Upper lobe of right lung (tissue), 1 donor: ENCODE results near the gene TUBA8. TPM values are rescaled to one million over a fixed set of nuclear protein-coding genes. Genes with fewer than 3 reads are reported as not detected.
"Not testable (repeated sequence)": the region's sequence is repeated elsewhere in the genome, so short reads cannot be mapped to it uniquely, and the experiment has no call there.

Experiments
- ATAC-seq: fragments of 200-7000 bp; cut with Tn5 transposase; one replicate; pipeline ENCODE4 v1.9.1; 2020; ENCODE audit warnings: mild to moderate bottlenecking, moderate library complexity
- DNase-seq: peaks from one replicate; pipeline ENCODE4 v3.0.0-alpha.2; 2020
- H3K27ac ChIP-seq: fragments of 200-600 bp; one replicate; pipeline ENCODE4 v1.8.0; 2022
- H3K27me3 ChIP-seq: fragments of 200-600 bp; one replicate; pipeline ENCODE4 v1.8.0; 2022; ENCODE audit warnings: mild to moderate bottlenecking
- H3K36me3 ChIP-seq: fragments of 200-600 bp; one replicate; pipeline ENCODE4 v1.8.0; 2022
- H3K4me1 ChIP-seq: fragments of 200-600 bp; one replicate; pipeline ENCODE4 v1.8.0; 2022
- H3K4me3 ChIP-seq: fragments of 200-600 bp; one replicate; pipeline ENCODE4 v1.8.0; 2022; ENCODE audit warnings: mild to moderate bottlenecking
- H3K9me3 ChIP-seq: fragments of 200-600 bp; one replicate; pipeline ENCODE4 v1.8.0; 2022
- intact Hi-C: fragments of 100-400 bp; cut with DNase I; formaldehyde crosslinking; loops from one replicate; pipeline ENCODE4 v1.11.0; 2022
- total RNA-seq: library from RNA; stranded (reverse); fragmentation: NEBNext Ultra II Directional; extraction: Animal tissue kit (Norgen Biotek cat#: 25700); gene quantifications from one replicate; pipeline ENCODE4 v1.2.1, GENCODE V29; 2021
- TF ChIP-seq, protein P1 (sequence below): fragments of 200-600 bp; IDR thresholded peaks from one replicate; pipeline ENCODE4 v1.8.0; 2022; ENCODE audit warnings: antibody characterized with exemption
- donor health status: DM: no; HTN: yes; CAD: no; lungs with severe emphysema.

TUBA8 gene
- total RNA-seq, 1 donor from 2014 or later, result 1.7 TPM

DNA sequence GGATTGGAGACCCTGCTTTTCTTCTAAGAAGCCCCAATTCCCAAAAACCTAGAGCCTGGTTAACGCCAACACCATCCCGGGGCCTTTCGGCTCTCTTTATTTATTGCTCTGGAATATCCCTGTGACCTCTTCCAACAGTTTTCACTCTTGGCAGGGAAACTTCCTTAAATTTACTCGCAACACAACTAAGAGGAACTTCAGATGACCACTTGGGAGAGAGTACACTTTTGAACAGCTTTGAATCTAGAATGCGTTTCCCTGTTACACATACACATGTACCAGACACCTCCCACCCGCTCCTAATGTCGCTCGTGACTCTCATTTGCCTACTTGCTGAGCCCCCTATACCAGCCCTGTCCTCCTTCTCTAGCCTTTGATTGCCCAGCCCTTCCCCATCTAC lies 19.4 kb downstream of the TUBA8 start:
- Histone ChIP-seq H3K4me3 (no peak overlapping the region), H3K27me3 (no peaks in the 10 kb centered on the region), H3K36me3 (no peaks in the 10 kb centered on the region), H3K4me1 (no peaks in the 10 kb centered on the region), H3K9me3 (no peaks in the 10 kb centered on the region), H3K27ac (no peak overlapping the region)
- TF ChIP-seq, protein P1, sequence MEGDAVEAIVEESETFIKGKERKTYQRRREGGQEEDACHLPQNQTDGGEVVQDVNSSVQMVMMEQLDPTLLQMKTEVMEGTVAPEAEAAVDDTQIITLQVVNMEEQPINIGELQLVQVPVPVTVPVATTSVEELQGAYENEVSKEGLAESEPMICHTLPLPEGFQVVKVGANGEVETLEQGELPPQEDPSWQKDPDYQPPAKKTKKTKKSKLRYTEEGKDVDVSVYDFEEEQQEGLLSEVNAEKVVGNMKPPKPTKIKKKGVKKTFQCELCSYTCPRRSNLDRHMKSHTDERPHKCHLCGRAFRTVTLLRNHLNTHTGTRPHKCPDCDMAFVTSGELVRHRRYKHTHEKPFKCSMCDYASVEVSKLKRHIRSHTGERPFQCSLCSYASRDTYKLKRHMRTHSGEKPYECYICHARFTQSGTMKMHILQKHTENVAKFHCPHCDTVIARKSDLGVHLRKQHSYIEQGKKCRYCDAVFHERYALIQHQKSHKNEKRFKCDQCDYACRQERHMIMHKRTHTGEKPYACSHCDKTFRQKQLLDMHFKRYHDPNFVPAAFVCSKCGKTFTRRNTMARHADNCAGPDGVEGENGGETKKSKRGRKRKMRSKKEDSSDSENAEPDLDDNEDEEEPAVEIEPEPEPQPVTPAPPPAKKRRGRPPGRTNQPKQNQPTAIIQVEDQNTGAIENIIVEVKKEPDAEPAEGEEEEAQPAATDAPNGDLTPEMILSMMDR, result no peak
- DNase-seq (peak; percentile 7), ATAC-seq (peak; percentile 53)
- intact Hi-C loops, result no loop called here

DNA sequence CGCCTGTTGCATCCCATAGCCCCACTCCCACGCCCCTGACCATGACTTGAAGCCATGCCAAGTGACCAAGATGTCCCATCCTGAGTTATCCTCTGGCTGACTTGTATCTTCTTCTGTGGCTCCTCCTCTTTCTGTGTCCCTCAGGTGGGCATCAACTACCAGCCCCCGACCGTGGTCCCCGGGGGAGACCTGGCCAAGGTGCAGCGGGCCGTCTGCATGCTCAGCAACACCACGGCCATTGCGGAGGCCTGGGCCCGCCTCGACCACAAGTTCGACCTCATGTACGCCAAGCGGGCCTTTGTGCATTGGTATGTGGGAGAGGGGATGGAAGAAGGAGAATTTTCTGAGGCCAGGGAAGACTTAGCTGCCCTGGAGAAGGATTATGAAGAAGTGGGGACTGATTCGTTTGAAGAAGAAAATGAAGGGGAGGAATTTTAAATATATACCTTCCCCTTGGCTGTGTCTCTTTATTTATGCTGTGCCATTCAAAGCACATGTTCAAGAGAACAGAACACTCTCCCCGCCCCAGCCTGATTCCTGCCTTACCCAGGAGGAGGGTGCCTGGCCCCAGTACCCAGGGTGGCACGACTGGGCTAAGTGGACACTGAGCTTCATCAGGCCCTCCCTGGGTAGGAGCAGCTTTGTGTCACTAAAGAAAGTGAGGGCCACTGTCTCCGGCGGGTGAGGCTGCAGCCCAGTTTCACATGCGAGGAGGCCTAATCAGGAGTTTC lies 20.3 kb downstream of the TUBA8 start:
- ATAC-seq, result no peak

DNA sequence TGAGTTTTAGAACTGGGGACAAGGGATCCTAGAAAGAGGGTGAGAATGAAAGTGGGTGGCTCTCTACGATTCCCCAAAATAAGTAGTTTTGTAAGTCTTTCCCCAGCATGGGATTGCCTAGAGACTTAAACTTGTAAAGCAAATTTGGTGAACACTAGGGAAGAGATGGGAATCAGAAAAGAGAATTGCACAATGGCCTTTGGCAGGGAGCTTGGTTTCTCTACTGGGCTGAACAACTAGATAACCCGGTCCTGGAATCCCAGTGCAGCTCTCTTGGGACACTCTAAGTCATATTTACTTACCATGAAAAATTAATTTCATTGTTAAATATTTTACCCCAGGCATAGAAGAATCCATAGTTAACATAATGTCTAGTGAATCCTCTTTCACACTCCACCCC lies 22.8 kb downstream of the TUBA8 start:
- H3K27ac ChIP-seq, result no peak overlapping the region

More for the DNA sequence above, 20.3 kb downstream of the TUBA8 start:
- intact Hi-C loops, result no loop called here
- DNase-seq, result peak; percentile 57
- Histone ChIP-seq H3K27ac (no peak overlapping the region), H3K36me3 (no peaks in the 10 kb centered on the region), H3K9me3 (no peaks in the 10 kb centered on the region), H3K4me1 (no peaks in the 10 kb centered on the region), H3K27me3 (no peaks in the 10 kb centered on the region), H3K4me3 (no peak overlapping the region)
- TF ChIP-seq, protein P1, result no peak

DNA sequence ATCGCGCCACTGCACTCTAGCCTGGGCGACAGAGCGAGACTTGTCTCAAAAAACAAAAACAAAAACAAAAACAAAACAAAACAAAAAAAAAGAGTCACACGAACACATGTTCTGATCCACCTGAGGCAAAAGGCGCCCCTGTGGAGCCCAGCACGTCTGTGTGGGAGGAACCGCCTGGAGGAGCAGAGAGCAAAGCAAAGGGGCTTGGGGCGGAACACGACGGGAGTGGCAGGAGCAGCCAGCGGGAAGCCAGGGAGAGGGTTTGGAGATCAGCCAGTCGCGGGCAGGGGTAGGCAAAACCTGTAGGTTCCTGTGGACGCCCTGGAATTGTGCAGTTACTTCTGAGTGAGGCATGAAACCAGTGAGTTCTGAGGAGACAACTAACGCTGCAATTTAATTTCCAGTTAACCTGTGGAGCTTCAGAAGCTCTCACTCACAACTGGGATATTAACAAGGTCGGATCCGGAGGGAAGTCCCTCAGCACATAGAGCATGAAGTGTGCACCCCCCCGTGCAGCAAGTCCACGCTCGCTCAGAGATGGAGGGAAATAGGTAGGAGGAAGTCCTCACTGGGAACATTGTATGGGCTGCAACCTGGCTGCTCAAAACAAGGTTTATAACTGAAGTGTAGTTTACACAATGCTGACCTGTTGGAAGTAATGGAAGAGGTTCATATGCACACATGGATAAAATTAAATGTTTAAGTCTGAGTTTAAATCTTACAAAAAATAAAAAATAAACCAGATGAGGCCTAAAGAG lies 26.1 kb downstream of the TUBA8 start:
- no peak for ATAC-seq
- H3K4me1 ChIP-seq, result no peaks in the 10 kb centered on the region
- intact Hi-C loops, result no loop called here

More for the DNA sequence above, 22.8 kb downstream of the TUBA8 start:
- no peak overlapping the region for H3K4me3 ChIP-seq
- H3K9me3 ChIP-seq, result no peaks in the 10 kb centered on the region
- H3K4me1 ChIP-seq, result no peaks in the 10 kb centered on the region
- intact Hi-C loops, result no loop called here
- ATAC-seq (no peak), DNase-seq (no peak)
- H3K36me3 ChIP-seq, result no peaks in the 10 kb centered on the region
- TF ChIP-seq, protein P1, result no peak
- no peaks in the 10 kb centered on the region for H3K27me3 ChIP-seq

DNA sequence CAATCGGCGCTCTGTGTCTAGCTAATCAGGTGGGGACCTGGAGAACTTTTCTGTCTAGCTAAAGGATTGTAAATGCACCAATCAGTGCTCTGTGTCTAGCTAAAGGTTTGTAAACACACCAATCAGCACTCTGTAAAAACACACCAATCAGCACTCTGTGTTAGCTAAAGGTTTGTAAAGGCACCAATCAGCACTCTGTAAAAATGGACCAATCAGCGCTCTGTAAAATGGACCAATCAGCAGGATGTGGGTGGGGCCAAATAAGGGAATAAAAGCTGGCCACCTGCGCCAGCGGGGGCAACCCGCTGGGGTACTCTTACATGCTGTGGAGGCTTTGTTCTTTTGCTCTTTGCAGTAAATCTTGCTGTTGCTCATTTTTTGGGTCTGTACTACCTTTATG lies 30.4 kb downstream of the TUBA8 start:
- H3K4me3 ChIP-seq, DNase-seq, ATAC-seq, intact Hi-C loops, H3K27me3 ChIP-seq, H3K36me3 ChIP-seq, H3K27ac ChIP-seq, H3K4me1 ChIP-seq, H3K9me3 ChIP-seq: not testable (repeated sequence)

More for the DNA sequence above, 26.1 kb downstream of the TUBA8 start:
- TF ChIP-seq, protein P1, result no peak
- no peak overlapping the region for H3K27ac ChIP-seq
- peak; percentile 17 for DNase-seq
- H3K9me3 ChIP-seq, result no peaks in the 10 kb centered on the region
- no peak overlapping the region for H3K4me3 ChIP-seq
- H3K27me3 ChIP-seq, result no peaks in the 10 kb centered on the region
- no peaks in the 10 kb centered on the region for H3K36me3 ChIP-seq

DNA sequence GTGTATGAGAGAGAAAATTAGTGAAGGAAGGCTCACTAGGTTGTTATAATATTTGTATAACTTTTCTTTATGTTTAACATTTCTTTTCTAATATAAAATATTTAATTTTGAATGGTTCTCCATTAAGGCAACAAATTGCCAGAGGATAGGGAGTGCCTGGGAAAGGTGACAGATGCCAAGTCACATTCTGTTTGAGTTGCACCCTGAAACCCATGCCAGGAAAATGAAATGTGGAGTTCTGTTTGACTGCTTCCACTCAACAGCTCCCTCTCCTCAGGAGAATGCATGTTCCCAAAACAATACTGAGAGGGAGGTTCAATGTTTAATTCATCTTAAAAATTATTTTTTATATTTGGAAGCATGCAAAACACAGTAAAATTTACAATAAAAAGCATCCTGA lies 33.5 kb downstream of the TUBA8 start:
- Histone ChIP-seq H3K36me3 (no peaks in the 10 kb centered on the region), H3K4me3 (no peak overlapping the region), H3K4me1 (no peaks in the 10 kb centered on the region), H3K9me3 (no peaks in the 10 kb centered on the region), H3K27me3 (no peaks in the 10 kb centered on the region), H3K27ac (no peak overlapping the region)
- intact Hi-C loops, result no loop called here
- no peak for ATAC-seq
- TF ChIP-seq, protein P1, result no peak
- DNase-seq, result no peak
